GM18498 (cell line): Measurements from ENCODE around the gene ALPI.

Experiments used
- ATAC-seq: cut with Tn5 transposase; IDR thresholded peaks from one replicate; pipeline ENCODE4 v1.9.1; 2021; ENCODE audit warnings: mild to moderate bottlenecking, moderate library complexity; ENCODE audit not compliant: unreplicated experiment

The ALPI gene

DNA sequence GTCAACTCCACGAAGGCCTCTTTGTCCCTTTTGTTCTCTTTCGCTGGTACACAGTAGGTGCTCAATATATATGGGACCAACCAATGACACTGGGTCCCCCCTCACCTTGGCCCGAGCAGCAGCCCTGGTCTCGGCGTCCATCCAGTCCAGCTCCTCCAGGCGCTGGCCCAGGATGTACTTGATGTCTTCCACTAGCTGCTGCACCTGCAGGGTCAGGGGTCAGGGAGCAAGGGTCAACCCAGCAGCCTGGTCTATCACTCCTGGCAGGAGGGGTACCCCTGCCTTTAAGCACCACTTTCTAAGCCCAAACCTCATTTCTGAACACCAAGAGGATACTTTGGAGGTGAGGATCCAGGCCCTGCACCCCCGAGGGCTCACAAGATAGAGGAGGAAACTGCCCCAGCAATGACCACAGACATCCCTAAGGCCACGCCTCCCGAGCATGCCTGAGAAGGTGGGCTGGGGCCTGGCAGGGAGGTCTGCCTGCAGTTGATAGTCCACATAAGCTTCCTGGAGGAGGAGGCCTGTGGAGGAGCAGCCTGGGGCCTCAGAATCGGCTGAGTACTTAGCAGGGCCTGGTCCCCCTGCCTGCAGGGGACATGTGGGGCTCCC lies 27.5 kb downstream of the ALPI start:
- no peak for ATAC-seq

DNA sequence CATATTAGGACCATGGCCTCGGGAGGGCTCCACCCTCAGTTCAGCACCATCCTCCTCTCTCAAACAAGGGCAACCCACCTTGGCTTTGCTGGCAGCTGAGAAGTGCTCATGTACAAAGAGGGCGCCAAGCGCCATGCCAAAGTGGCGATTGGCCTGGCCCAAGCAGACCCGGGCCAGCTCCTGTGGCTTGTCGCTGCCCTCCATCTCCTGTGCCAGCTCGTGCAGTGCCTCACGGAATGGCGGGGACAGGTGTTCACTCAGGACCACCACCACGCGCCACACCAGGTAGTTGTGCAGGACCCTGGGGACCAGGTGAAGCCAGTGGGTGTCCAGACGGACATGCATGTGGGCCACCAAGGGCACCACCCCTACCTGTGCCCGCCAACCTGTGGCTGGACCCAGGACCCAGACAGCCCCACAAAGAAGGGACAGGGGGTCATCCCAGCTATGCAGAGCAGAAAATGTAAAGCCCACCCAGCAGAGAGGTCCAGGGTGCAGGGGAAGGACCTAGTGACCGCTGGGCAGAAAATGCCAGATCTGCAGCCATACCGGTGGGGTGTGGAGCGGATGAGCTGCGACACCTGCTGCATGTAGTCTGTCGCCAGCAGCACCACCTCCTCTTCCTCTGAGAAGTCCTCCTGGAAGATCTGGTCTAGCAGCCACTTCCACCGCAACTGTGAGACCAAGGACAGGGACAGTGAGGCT lies 28.1 kb downstream of the ALPI start:
- ATAC-seq: no peak

DNA sequence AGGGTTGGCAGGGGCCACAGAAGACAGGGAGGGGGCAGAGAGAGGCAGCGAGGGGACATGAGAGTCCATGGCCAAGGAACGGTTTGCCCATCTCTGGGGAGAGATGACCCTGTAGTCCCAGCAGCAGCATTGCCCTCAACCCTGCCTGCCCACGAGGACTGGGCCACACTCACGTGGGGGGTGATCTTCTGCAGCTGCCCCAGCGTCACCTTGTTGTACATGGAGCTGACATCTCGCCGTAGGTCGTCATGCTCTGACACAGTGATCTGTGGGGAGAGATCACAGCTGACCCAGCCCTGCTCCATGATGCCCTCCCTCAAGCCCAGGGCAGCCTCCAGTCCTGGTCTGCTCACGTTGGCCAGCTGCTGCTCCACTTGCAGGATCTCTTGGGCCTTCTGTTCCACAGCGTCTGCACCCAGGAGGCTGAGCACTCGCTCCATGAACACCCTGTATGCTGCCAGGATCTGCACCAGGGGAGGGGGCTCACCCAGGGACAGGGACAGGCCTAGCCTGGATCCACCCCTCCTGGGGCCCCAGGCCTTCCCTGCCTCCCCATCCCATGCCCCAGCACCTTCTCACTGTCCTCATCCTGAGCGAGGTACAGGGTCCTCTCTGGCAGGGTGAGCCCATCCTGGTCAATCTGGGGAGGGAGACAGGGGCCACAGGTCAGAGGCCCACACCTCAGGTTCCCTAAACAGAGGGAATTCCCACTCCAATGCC lies 28.8 kb downstream of the ALPI start:
- ATAC-seq: no peak

DNA sequence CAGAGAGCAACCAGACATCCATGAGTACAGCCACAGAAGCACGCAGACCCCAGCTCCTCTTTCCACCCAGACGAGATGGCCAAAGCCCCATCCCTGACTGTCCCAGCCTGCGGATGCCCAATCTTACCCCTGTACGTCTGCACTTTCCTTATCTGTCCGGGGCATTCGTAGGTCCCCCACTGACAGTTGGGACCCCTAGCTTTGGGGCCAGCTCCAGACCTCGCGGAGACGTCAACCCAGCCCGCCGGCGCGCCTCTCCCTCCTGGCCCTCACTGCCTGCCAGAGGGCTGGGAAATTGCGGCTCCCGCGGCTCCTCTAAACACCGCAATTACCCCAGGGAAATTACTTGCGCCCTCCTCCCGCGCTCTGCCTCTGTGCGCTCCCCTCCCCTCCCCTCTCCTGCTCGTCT lies 29.4 kb downstream of the ALPI start:
- ATAC-seq: no peak

DNA sequence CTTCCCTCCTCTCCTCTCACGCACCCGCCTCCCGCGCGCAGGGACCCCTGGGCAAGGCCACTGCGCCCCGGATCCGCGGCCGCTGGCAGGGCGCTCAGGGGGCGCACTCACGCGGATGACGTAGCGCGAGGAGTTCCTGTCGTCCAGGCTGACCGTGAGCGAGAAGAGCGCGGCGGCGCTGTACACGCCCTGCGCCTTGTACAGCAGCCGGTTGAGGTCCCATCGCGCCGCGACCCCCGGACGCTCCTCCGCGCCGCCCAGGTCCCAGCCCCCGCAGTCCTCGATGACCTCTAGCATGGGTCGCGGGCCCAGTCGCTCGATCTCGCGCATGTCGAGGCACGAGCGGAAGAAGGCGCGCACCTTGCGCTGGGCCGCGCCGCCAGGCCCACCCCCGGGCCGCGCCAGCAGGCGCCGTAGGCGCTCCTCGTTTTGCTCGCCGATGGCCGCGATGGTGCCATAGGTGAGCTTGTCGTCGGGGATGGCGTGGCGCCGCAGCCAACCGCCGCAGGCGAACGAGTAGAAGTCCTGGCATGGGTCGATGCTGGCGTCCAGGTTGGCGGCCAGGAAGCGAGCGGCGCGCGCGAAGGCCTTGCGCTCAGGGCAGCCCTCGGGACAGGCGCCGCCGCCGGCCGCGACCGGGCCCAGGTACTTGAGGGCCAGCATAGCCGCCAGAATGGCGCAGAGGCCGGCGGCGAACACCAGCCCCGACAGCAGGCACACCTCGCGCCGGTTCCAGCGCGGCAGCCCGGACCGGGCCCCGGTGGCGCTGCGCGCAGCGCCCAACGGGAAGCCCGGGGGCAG lies 30.0 kb downstream of the ALPI start:
- ATAC-seq: no peak

DNA sequence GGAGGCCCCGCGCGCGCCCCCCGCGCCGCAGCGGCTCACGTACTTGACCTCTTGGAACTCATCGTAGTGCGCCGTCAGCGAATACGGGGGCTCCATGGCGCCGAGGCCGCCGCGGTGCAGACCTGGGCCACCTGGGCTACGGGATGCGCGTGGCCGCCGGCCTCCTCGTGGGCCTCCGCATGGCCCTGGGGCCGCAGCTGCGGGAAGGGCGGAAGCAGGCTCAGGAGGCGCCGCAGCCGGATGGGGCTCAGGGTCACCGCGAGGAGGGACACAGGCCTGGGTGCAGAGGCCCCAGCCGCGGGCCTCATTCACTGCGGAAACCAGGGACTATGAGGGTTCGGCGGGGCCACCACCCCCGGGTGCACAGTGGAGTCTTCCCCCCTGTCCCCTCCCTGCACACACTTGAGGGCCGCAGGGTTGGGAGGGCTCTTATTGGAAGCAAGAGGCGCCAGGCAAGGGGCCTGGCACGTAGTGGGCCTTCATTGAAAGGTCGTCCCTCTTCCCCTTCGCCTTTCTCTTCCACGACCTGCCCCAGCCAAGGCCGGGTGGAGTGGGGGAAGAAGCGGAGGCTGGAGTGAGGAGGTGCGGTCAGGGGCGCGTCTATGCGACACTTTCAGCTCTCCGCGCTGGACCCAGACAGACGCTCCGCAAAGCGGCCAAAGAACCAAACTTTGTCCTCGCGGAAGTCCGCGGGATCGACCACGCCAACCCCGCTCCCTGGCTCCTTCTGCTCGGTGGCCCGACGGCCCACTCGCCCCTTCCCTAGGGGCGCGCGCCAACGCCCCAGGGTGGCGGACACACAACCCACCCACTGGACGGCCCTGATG lies 30.8 kb downstream of the ALPI start:
- no peak for ATAC-seq

DNA sequence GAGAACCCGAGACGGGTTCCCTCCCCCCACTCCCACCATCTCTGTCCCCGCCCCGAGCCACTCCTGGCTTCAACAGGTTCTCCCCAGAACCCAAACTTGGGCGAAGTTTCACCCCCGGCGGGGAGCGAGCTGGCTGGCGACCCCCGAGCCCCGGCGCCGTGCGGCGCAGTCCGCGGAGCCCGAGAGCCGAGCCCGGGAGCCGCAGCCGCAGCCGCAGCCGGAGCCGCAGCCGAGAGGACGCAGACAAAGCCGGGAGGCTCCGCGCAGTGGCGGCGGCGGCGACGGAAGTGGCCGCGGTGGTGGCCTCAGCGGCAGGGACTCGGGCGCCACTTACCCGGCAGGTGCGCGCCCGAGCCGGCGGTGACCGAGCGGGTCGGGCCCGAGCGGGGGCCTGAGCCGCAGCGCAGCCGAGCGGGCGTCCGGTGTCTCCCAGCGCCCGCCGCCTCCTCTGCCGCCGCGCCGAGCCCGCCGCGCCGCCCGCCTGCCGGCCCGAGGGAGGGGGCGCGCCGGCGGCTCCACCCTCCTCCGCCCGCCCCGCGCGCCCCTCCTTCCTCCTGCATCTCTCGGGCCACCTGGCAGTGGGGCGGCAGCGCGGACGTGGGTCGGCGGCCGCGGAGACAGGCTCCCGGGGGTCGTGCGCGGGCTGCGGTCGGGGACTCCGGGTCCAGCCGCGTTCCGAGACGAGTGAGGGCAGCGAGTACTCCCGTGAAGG lies 31.6 kb downstream of the ALPI start, which contains the start of gene ECEL1:
Gene ECEL1, minus strand, starts transcription at position 450 of the 712 bp plus-strand sequence. CDS start 1,181 bp downstream, outside the sequence.
- no peak for ATAC-seq

DNA sequence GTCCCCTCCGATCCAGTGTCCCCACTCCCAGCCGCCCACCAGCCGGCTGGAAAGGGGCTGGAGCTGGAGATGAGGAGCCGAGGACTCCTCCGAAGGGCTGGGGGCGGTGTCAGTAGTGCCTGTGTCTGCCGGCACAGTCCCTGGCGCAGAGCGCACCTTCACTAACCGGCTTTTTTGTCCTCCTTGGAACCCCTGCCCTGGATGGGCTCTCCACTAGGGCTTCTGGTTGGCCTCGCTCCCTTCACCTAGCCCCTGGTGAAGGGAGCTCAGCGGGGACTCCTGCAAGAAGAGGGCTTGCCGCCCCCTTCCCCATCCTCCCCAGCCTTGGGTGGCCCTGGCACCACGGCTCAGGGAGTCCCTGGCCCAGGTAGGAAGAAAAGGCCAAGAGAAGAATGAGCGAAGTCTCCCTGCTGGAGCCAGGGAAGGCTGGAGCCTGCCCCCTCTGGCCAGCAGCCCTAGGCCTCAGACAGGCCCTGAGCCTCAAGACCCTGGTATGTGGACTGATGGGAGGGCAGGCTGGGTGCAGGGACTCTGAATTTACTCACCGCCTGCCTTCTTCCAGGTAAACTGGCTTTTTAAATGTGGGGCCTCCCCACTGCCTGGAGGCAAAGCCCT lies 32.3 kb downstream of the ALPI start:
- no peak for ATAC-seq

DNA sequence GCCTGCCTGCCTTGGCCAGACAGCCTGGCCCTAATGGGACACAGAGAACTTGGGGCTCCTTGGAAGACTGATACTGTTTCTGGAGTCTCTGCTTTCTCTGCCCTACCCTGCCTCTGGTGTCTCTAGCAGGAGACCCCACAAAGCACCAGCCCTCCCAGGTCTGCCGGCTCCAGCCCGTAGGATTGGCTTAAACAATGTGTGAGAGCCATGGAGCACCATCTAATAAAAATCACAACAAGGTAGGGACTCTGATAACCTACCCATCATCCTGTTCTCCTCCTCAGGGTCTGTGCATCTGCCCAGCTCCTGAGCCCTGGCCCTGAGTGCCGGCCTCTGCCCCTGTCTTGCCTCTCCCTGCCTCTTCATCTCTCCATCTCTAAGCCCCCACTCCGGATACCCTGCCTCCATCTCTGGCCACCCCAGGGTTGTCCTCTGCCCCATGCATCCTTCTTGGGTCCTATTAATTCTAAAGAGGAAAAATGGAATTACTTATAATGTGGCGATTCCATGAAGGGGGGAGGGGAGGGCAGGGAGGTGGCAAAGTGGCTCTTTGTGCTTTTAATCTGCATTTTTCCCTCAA lies 32.9 kb downstream of the ALPI start:
- no peak for ATAC-seq

DNA sequence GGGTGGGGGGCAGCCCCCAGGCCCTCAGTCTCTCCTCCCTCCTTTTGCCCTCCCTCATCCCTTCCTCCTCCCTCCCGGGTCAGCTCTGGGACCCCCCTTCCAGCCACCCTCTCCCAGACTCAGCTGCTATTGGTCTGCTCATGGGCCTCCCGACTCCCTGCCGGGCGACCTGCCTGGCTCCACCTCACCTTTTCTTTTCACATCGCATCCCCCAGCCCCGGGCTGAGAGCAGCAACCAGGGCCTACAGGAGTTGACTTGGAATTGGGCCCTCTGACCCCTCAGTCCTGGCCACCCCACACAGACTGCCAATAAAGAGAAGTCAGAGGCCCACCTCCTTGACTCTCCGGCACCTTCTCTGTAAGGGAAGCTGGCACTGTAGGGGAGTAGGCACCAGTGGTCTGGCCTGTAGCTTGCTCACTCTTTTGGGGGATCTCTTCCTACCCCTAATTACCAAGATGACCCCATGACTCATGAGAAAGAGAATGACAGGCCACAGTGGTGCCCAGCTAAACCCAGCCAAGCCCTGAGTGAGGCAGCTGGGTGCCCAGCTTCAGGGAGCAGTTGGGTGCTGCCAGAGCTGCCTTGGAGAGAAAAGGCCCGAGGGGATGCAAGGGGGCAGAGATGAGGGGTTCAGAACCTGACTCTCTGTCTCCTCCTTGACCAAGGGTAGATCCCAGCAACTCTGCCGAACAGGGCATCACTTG lies 33.7 kb downstream of the ALPI start:
- no peak for ATAC-seq

DNA sequence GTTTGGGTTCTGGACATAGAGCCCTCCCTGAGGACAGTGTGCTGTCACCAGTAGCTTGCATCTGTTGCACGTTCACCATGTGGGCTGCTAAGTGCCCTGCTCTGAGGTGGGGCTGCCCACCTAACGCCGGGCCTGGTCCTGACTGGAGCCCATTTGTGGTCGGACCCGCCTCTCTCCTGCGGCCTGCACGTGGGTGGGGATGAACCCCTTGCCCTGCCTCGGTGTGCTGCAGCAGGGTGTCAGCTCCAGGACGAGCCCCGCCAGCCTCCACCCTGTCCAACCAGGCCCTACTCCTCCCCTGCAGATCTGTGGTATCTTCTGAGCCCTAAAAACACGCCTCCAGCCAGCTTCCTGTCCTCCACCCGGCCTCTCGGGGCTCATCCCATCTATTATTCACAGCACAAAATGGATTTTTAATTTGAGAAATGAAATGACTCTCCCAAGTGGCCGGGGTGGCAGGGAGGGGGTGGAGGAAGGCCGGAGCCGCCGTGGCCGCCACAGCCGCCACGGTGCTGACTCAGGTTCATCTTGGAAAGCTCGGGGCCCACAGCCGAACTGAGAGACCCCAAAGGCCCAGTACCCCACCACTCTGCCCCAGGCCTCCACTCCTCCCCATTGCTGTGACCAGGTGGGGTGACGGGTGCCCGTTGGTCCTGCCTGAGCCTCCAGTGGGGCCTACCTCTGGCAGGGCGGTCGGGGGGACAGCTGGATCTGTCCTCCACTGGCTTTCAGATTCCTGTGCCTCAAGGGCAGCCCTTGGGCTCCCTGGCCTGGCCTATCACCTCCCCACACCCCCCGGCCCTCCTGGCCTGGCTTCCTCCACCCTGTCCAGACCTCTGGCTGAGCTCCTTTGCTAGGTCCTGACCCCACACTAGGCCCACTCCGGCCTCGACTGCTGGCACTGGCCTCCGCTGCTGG lies 34.5 kb downstream of the ALPI start:
- no peak for ATAC-seq

DNA sequence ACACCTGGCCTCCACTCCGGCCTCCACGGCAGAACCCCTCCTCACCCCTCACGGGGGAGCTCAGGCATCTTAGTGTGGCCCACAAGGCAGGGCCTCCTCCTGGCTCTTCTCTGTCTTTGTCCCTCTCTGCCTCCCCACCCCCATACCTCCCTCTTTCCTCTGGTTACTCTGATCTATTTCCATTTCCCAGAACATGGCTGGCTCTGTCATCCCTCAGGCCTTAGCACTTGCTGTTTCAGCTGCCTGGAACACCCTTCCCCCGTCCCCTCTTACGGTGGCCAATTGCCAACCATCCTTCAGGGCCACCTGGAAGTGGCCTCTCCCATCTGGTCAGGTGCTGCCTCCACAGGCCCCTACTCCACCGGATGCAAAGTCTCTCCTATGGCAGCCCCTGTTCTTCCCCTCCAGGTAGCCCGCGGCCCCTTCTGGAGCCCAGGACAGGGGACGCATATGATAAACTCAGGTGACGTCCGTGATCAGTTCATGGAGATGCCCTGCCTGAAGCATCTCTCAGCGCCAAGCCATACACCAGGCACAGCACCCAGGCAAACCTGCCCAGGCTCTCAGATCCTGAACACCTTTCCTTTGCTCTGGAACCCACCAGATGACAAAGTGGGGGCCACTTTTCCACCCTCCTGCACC lies 35.3 kb downstream of the ALPI start:
- ATAC-seq: no peak

DNA sequence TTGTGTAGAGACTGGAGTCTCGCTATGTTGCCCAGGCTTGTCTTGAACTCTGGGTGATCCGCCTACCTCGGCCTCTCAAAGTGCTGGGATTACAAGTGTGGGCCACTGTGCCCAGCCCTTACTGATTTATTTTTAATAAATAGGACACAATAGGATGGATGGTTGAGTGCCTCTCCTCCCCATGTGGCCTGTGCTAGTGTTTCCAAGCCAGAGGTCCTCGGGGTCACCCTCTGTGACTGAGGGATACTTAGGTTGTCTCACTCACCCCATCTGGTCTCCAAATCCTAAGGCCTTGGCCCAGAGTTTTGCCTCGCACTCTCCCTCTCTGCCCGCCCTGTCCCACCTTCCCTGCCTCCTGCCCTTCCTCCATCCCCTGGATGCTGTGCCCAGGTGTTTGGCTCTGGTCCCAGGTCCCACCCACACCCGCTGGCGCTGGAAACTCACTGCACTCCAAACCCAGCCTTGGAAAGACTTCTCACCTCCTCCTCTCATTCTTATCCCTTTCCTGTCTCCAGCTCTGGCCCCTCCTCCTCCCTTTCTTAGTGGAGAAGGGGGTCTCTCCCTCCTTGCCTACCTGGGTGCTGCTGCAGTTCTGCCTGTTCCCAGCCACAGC lies 36.4 kb downstream of the ALPI start:
- no peak for ATAC-seq

DNA sequence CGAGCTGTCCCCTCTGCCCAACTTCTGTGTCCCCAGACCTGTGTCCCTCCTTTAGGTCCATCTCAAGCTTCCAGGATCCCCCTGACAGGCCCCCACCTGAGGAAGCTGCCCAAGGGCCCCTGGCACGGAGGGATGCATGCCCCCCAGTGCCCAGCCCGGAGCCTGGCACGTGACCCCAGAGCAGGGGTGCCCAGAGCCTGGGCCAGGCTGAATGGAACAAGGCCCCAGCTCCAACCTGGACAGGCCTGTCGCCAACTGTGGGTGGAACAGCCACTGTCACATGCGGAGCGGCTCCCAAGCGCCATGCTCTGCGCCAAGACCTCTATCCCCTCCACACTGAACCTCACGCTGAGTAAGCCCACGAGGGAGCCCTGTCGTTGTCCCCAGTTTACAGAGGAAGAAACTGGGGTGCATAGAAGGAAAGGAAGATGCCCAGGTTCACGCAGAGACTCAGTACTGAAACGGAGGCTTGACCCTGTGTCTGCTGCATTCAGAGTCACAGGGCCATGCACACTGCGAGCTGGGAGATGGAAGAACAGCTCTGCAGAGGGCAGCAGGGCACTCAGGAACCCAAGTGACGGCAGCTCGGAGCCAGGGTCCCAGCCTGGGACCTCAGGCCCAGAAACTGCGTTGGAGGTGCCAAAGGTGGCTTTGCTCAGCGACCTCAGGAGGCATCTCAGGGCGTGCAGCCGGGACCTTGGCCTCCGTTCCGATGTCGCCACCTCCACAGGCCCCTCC lies 37.2 kb downstream of the ALPI start:
- ATAC-seq: no peak

DNA sequence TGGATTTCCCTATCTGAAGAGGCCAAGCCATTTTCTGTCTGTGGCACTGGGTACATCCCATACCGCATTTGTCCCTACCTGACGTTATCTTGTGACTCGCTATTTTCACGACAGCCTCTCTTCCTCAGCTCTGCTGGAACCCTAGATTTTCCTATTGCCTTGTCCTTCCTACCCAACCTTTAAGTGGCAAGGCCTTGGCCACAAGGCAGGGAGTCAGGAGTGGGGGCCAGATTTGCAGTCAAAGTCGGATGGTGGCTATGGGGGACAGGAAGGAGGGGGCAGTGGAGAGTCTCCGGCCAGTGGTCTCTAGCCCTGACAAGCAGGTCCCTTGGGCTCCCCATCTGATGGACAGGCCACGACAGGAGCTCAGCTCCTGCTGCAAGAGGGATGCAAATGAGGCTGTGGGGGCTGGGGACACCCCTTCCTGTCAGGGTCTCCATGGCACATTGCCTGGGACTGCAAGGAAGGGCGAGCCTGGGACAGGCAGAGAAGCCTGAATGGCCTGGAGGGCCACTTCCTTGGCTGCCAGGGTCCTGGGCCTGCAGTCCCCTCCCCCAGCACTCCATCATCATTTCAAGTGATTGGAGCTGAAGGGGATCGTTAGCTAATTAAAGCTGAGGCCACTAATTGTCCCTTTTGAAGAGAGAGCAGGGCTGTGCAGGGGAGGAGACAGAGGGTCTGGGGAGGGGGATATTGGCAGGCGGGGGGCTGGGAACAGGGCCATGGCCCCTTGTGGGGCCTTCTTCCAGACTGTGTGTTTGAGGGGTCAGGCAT lies 37.9 kb downstream of the ALPI start:
- ATAC-seq: no peak
